Activated gamma-delta T cell treated with Interleukin-2 at 50 U/mL for 16 hours (primary cell): Measurements from ENCODE around the gene DIP2C.
"Not testable (repeated sequence)": the region's sequence is repeated elsewhere in the genome, so short reads cannot be mapped to it uniquely, and the experiment has no call there.

Experiments used
- DNase-seq: peaks from one replicate; pipeline ENCODE4 v3.0.0-alpha.2; 2020

The DIP2C gene

GRCh38 chr10:394439-395101 lies 294.9 kb downstream of the DIP2C start:
- not testable (repeated sequence) for DNase-seq

GRCh38 chr10:393787-394438 lies 295.6 kb downstream of the DIP2C start:
- DNase-seq: no peak

GRCh38 chr10:393106-393745 lies 296.2 kb downstream of the DIP2C start:
- no peak for DNase-seq

- DNase-seq: no peak
Observed at GRCh38 chr10:392705-393037, 296.8 kb downstream of the DIP2C start.

GRCh38 chr10:391847-392704 lies 297.4 kb downstream of the DIP2C start:
- no peak for DNase-seq

GRCh38 chr10:391305-391704 lies 298.2 kb downstream of the DIP2C start:
- DNase-seq: no peak

- no peak for DNase-seq
Observed at GRCh38 chr10:390449-391100, 298.9 kb downstream of the DIP2C start.

GRCh38 chr10:389836-390448 lies 299.5 kb downstream of the DIP2C start:
- no peak for DNase-seq

GRCh38 chr10:389261-389790 lies 300.1 kb downstream of the DIP2C start:
- DNase-seq: no peak

- no peak for DNase-seq
Observed at GRCh38 chr10:388661-389045, 300.8 kb downstream of the DIP2C start.

- DNase-seq: no peak
Observed at GRCh38 chr10:387909-388660, 301.4 kb downstream of the DIP2C start.

- no peak for DNase-seq
Observed at GRCh38 chr10:387593-387891, 301.9 kb downstream of the DIP2C start.

GRCh38 chr10:386771-387592 lies 302.5 kb downstream of the DIP2C start:
- DNase-seq: no peak

- DNase-seq: no peak
Observed at GRCh38 chr10:385571-386300, 303.7 kb downstream of the DIP2C start.

- DNase-seq: no peak
Observed at GRCh38 chr10:384538-385305, 304.7 kb downstream of the DIP2C start.

- DNase-seq: no peak
Observed at GRCh38 chr10:383519-383918, 305.9 kb downstream of the DIP2C start.

GRCh38 chr10:381805-382204 lies 307.7 kb downstream of the DIP2C start:
- peak; percentile 11 for DNase-seq

- DNase-seq: no peak
Observed at GRCh38 chr10:381346-381745, 308.1 kb downstream of the DIP2C start.

GRCh38 chr10:380313-380940 lies 309.0 kb downstream of the DIP2C start:
- DNase-seq: no peak
